22Rv1 (cell line): ENCODE data around the gene ADGRD1.

ENCODE experiments used
- H3K27ac ChIP-seq: fragments of 450-650 bp; 2 replicates; pipeline ENCODE4 v1.5.1; 2017
- ZFX ChIP-seq: fragments of 450-650 bp; IDR thresholded peaks from 2 replicates; pipeline ENCODE4 v1.6.1; 2017; ENCODE audit warnings: antibody characterized with exemption, borderline replicate concordance
- TF ChIP-seq, protein P1 (sequence below): fragments of 450-650 bp; IDR thresholded peaks from 2 replicates; pipeline ENCODE4 v1.5.1; 2017; ENCODE audit warnings: mild to moderate bottlenecking

The ADGRD1 gene

GRCh38 chr12:131095826-131096680 is 142.3 kb downstream of the ADGRD1 start:
- H3K27ac ChIP-seq = no peak overlapping the region
- TF ChIP-seq ZFX = no peak
- TF ChIP-seq, protein P1, sequence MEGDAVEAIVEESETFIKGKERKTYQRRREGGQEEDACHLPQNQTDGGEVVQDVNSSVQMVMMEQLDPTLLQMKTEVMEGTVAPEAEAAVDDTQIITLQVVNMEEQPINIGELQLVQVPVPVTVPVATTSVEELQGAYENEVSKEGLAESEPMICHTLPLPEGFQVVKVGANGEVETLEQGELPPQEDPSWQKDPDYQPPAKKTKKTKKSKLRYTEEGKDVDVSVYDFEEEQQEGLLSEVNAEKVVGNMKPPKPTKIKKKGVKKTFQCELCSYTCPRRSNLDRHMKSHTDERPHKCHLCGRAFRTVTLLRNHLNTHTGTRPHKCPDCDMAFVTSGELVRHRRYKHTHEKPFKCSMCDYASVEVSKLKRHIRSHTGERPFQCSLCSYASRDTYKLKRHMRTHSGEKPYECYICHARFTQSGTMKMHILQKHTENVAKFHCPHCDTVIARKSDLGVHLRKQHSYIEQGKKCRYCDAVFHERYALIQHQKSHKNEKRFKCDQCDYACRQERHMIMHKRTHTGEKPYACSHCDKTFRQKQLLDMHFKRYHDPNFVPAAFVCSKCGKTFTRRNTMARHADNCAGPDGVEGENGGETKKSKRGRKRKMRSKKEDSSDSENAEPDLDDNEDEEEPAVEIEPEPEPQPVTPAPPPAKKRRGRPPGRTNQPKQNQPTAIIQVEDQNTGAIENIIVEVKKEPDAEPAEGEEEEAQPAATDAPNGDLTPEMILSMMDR = no peak

DNA sequence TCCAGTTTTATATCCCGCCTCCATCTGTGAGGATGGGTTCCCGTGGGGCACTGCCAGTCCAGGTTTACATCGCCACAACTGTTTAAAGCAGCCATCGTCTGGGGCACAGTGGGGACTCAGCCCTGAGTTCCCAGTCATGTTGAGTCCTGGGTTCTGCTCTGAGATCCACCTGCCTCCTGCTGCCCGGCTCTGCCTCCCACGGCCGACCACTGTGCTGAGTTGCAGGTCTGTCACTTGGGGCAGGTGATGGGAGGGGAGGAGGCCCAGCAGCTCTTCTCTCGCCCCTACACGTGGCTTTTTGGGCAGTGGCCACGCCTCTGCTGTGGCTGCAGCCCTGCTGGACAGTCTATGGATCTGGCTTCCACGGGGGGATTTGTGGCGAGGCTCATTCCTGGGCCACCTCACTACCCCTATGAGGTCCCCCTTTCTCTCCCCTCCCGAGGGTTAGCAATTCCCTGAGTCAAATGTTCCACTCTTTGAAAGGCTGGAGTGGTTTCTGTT is 143.0 kb downstream of the ADGRD1 start:
- no peak overlapping the region for H3K27ac ChIP-seq
- TF ChIP-seq ZFX = no peak
- TF ChIP-seq, protein P1 = no peak

DNA sequence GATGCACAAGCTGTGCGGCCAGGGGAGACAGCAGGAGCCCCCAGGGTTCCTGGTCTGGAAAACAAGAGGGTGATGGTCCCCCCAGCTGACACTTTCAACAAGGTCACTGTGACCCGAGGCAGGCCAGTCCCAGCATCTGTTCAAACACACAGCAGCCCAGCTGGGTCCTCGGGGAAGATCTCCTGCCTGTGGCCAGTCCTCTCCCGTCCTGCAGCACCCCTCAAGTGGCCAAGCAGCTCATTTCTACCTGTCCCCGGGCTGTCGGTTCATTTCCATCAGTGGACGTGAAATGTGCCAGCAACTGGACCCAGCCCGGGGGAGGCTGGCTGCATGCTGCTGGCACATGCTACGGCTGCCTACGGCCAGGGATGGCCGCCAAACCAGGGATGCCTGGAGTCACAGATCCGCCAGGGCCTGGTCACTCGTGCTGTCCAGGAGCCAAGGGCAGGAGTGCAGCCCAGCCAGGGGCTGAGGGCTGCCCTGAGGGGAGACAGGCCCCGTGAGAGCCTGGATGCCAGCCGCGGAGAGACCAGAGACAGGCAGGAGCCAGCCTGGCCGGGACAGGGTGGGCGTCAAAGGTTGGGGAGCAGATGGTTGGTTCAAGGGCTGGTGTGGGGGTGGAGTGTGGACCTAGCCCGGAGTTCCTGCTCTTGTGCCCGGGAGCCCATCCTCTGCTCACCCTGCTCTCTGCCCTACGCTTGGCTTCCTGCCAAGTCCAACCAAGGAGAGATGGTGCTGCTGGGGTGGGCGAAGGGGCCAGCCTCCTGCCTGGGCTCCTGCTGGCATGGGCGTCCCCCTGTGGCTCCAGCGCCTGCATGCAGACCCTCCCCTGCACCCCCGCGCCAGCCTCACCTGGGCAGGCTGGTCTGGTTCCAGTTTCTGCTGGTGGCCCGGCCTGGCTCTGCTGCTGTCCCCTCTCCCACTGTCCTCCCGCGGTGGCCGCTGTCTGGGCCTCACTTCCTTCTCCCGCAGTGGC is 143.8 kb downstream of the ADGRD1 start:
- no peak overlapping the region for H3K27ac ChIP-seq
- TF ChIP-seq, protein P1 = no peak
- TF ChIP-seq ZFX = no peak

DNA sequence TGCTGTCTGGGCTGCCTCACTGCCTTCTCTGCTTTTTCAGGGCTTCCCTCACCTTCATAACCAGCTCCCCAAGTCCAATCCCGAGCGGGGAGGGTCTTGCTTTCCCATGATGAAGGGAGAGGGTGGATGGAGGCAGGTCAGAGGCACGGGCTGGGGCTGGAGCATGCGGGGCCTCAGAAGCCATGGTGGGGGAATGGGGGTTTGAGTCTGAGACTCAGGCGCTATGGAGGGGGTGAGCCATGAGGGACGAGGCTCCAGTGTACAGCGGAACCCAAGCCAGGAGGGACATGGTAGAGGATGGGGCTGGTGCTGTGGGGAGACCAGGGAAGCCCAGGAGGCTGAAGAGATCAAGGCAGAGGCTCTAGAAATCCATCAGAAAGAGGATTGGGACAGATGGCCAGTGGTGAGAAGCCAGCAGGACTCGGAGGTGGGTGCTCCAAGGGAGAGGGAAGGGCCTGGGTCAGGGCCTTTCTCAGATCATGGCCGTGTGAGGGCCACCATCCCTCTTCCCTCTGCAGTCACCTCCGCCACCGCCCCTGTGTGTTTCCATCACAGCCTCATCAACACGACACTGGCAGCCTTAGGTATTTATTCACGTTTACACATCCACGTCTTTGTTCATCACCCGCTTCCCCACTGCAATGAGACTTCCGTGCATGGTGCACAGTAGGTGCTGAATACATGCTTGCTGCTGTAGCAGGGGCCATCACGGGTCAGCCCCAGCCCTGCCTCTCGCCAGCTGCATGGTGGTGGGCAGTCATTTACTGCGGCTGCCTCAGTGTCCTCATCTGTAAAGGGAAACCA is 144.7 kb downstream of the ADGRD1 start:
- H3K27ac ChIP-seq = no peak overlapping the region
- TF ChIP-seq ZFX = no peak
- TF ChIP-seq, protein P1 = no peak

GRCh38 chr12:131100031-131100674 is 146.4 kb downstream of the ADGRD1 start:
- TF ChIP-seq, protein P1 = no peak
- no peak for TF ChIP-seq ZFX
- H3K27ac ChIP-seq = no peak overlapping the region

- TF ChIP-seq, protein P1 = no peak
- no peak for TF ChIP-seq ZFX
- no peak overlapping the region for H3K27ac ChIP-seq
Measured at GRCh38 chr12:131101006-131101405, 147.3 kb downstream of the ADGRD1 start.
